Activated T-cell treated with anti-CD3 and anti-CD28 coated beads for 24 hours (primary cell): ENCODE data around the gene SBNO2.

Source experiments
- DNase-seq: peaks from one replicate; pipeline ENCODE4 v3.0.0-alpha.2; 2020; ENCODE audit warnings: low read depth

SBNO2 gene

GRCh38 chr19:1058112-1058511 lies 116.0 kb downstream of the SBNO2 start:
- no peak for DNase-seq
